NCI-H146 (cell line): Measurements from ENCODE around the gene POTEB2.
"Not testable (repeated sequence)": the region's sequence is repeated elsewhere in the genome, so short reads cannot be mapped to it uniquely, and the experiment has no call there.

ENCODE experiments used
- DNase-seq: peaks from one replicate; lab custom pipeline; 2025; lab: John Stamatoyannopoulos, UW

Gene POTEB2

GRCh38 chr15:20866214-20866613, at the start of gene POTEB2:
Gene POTEB2, minus strand, starts transcription at chr15:20866314. Its CDS starts 33 bp downstream, at chr15:20866281.
- DNase-seq: not testable (repeated sequence)

GRCh38 chr15:20879916-20880315, 13.8 kb upstream of the POTEB2 start:
- DNase-seq: not testable (repeated sequence)

GRCh38 chr15:20878464-20878863, 12.3 kb upstream of the POTEB2 start:
- not testable (repeated sequence) for DNase-seq

- not testable (repeated sequence) for DNase-seq
These were observed 11.7 kb upstream of the POTEB2 start for GRCh38 chr15:20877819-20878218.
